Stimulated activated CD4-positive, alpha-beta T cell treated with anti-CD3 and anti-CD28 coated beads, Interleukin-1b, Interleukin-23, amount 100 ng/mL, for 1 hour (primary cell): ENCODE measurements around the gene TMEM204.

Source experiments
- DNase-seq, 2 donors: peaks; one replicate each; pipeline ENCODE4 v3.0.0-alpha.2; 2020; ENCODE audit warnings: low read depth in 2 of 2

The TMEM204 gene

DNA sequence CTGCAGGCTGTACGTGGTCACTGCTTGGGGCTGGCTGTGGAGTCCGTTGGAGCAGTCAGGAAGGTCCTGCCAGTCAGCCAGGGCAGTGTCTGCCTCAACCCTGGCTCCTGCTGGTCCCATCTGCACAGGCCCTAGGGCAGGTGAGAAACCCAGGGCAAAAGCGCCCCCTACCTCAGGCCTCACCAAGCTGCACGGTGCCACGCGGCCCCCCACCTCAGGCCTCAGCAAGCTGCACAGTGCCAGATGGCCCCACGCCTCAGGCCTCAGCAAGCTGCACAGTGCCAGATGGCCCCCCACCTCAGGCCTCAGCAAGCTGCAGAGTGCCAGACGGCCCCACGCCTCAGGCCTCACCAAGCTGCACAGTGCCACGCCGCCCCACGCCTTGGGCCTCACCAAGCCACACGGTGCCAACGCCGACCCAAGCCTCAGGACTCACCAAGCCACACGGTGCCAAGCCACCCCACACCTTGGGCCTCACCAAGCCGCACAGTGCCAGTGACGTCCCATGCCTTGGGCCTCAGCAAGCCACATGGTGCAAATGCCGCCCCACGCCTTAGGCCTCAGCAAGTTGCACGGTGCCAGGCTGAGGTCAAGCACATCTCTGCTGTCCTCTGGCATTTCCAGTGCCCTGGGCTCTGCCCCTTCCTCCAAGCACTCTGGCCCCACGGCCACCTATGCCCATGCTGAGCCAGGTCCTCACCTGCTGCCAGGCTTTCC lies 5.5 kb downstream of the TMEM204 start:
- DNase-seq, result no peak

DNA sequence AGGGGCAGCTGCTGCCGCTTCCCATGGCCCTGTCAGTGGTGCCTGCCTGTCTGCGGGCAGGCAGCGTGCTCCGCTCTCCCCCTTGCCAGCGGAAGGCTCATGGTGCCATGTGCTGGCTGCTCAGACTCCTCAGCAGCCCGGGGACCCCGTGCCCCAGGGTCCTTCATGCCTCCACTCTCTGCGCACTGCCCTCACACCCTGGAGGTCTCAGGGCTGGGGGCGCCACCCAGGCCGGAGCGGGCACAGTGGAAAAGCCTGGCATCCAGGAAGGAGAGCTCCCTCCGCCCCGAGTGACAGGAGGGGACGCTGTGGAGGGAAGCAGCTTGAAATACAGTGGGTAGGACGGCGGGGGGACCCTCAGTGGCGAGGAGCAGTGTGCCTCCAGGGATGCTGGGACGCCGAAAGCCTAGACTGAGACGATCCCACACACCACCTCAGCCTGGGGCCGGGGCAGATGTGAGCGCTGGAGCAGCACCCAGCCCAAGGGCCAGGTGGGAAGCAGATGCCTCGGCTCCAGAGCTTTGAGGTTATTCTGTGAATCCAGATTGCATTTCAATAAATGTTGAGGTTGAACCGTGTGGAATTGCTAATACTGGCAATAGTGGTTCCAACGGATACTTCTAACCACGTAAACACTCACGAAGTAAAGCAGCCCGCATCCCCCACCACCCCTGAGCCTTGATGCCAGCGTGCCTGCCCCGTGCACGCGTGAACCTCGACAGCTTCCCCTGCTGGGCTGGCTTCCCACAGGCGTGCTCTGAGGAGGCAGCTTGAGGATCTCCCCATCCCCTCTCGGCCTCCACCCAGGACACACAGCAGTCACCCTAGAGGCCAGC lies 6.5 kb downstream of the TMEM204 start:
- no peak for DNase-seq

DNA sequence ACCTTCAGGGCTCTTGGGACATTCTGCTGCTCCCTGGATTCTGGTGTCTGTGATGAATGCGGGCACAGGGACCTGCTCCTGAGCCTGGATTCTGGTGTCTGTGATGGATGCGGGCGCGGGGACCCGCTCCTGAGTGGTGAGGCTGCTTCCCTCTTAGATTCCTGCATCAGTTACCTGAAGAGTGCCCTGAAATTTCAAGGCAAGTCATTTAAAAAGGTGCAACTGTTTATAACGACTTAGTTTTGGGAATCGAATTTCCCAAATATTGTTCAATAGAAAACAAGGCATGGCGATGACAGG lies 7.0 kb downstream of the TMEM204 start:
- no peak for DNase-seq

DNA sequence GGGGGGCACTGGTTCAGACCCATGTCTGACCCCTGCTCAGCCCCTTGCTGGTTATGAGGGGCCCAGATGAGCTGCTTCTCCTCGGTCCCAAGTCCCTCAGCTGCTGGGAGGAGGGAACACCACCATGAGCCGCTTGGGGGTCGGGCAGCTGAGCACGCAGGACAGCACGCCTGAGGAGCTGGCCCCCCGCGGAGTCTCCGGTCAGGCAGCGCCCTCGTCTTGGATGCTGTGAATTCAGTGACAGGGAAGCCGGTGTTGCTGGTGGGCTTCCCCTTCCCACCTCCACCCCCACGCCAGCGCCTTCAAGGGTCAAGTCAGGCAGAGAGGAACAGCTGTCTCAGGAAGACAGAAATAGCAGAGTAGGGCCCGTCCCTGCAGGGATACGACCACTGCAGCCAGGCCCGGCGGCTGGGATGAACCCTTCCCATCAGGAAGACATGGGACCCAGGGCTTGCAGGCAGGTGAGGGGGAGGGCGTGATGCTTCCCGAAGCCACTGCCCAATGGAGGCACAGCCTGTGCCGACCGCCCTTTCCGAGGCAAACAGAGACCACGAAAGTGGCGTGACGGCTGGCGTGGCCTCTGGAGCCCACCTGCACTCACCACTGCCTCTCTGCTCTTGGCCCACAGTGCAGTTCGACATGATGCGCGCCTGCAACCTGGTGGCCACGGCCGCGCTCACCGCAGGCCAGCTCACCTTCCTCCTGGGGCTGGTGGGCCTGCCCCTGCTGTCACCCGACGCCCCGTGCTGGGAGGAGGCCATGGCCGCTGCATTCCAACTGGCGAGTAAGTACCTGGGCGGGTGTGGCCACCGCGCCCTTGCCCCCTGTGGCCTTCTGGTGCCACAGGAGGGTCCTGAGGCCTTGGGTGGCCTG lies 8.1 kb downstream of the TMEM204 start:
- DNase-seq, result no peak

DNA sequence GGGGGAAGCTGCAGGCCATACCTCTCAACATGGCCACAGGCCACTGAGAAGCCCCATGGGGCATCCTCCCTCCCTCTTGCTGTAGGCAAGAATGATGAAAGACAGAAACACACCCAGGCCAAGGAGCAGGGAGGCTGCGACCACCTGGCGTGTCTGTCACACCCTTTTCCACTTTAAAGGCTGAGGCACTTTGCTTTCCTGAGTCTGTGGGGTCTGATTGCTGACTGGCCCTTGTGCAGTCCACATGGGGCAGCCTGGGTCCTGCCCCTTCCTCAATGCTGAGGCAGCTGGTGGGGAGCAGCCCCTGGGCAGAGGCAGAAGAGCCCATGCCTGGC lies 8.7 kb downstream of the TMEM204 start:
- no peak for DNase-seq

DNA sequence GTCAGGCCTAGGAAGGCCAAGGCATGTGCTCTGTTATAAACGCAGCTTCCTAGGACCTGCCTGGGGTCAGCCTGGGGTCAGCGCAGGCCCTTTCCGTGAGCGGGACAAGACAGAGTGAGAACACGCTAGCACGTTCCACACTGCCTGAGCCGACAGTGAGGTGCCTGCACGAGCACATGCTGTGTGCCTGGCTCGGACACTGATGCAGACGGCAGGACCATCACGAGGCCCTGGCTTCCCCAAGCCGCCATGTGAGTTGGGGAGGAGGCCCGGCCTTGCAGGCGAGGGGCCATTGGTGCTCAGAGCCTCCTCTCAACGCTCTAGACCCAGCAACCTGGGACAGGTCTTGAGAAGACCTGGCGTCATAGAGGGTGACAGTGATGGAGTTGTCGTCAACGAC lies 9.1 kb downstream of the TMEM204 start:
- no peak for DNase-seq

DNA sequence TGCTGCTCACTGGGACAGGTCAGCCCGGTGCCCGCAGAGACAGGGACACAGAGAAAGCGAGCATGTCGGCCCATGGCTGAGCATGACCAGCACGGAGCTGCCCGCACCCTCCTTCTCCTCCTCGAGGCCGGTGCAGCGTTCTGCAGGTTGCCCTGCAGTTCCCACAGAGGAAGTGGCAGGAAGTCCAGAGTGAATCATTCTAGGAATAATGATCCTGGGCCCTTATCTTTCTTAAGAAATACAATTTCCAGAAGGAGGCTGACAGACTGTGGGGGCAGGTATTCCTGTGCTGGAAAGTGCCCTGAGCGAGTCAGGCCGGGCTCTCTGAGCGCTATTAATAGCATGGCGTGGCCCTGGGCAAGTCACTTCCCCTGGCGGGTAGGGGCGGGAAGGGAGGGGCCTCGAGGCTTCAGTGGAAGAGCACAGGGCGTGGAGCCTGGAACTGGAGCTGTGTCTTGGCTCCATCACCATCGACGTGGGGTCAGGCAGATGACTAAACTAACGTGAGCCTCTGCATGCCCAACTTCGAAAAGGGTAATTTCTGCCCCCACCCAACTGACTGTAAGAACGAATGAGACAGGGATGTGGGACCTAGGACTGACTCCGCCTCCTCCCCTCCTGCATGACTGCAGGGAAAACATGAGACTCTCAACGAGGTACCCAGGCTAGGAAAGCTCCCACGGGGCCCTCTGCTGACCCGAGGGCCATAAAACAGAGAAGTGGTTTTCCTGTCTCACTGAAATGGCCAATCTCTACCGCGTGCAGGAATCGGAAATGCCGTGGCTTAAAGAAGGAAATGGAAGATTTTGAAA lies 9.8 kb downstream of the TMEM204 start:
- no peak for DNase-seq

DNA sequence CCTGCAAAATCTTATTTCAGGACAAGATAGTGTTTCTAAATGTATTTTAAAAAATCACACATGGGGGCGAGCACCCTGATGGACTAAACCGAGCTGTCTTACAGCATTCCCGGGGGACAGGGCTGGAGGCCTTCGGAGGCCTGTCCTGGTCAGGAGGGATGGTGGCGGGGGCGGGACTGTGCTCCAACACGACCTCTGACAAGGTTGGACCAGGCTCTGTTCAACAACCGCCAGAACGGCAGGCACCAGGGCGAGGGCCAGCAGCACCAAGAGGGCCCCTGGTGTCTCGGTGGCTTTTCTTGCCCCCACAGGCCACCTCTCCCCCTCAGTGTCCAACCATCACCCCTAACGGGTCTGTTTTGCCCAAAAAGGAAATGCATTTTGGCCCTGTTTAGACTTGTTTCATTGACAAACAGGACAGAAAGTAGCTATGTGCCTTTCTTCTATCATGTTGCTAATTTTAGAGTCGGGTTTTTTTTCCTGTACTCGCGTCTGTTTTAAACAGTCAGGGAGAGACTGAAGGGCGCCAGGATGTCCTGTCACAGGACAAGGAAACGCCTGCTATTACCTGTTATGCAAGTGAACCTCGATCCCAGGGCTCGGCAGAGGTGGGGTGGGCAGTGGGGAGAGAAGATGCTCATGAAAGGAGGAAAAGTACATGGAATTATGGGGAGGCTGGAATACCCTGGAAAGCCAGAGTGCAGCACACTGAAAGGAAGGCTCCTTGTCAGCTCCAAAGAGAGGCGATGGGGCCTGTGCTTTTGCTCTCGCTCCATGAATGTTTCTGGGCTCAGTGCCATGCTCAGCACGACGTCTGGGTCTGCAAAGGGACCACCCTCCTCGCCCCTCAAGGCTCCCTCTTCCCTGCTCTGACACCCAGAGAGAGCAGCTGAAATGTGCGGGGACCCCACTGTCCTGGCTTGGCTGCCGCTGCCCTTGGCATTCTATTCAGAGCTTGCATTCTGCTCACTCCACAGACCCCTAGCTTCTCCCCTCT lies 11.9 kb downstream of the TMEM204 start:
- no peak for DNase-seq

DNA sequence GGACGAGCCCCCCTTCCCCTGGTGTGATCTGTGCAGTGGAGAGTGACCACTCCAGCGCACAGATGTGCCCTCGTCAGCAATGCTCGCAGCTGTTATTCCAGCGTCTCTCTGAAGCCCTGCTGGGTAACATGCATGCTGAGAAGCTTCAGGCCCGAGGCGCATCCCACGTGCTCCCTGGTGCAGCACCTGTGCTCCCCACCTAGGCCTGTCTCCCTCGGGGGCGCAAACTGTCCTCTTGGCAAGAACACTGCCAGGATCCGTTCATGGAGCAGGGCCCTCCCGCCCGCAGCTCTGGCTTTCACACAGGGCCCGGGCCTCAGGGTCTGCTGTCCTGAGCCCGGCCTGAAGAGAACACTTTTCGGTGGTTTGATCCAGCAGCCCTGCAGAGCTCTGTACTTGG lies 13.0 kb downstream of the TMEM204 start:
- no peak for DNase-seq

DNA sequence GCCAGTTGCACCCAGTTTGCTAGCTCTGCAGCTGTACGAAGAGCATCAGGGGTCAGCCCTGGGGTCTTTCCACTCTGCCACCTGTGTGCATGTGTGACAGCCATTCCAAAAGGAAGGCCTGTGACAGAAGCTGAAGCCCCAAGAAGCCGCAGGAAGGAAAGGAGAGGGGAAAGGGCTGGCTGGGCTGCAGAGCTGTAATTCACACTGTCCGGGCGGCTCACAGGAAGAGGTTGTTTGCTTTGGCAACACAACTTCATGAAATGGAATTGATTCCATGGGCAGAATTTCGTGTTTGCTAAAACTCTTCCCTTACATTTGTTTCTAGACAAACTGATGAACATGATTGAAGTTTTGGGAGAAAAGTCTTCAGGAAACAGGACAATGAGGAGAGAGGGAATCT lies 14.8 kb downstream of the TMEM204 start:
- DNase-seq, result no peak

DNA sequence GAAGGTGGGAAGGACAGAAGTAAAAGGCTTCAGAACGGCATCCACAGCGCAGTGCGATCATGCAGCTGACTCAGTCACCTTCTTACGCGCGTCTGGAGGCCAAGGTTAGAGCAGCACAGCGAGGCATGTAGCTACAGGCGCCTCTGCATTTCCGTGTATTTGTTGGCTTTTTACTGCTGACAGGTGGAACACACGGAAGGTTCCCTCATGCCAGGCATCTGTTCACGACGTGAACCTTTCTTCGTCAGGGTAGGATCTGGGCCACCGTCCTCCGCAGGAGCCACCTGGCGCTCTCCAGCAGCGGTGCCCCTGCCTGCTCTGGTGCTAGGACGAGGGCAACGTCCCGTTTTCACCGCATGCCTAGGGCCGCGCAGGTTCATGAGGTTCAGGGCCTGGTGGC lies 15.3 kb downstream of the TMEM204 start:
- no peak for DNase-seq

DNA sequence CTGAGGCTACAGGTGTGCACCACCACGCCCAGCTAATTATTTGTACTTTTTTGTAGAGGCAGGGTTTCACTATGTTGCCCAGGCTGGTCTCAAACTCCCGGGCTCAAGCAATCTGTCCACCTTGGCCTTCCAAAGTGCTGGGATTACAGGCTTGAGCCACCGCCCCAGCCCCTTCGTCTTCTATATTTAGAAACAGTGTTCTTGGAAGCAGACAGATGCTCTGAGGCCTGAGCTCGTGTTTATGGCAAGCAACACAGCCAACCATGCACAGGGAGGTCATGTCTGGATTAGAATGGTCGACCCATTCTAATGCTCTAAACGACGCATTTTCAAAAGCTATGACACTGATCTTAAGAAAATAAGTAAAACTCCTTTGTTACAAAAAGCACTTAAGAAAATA lies 16.6 kb downstream of the TMEM204 start:
- no peak for DNase-seq

DNA sequence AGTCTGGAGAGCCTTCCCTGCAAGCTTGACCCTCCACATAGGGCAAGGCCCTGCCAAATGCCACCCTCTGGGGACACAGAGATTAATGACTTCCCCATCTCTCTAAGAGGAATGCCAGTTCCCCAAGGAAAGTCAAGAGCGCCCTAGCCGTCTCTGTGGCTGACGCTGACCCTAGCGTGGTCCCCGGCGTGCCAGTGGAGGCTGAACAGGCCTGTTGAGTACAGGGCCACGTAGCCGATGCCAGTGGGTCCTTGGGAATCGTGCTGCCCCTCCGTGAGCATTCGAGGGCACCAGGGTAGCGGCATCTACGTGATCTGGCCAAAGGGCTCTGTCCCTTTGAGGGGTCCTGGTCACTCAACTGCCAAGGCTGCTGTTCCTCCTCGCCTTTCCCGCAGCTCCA lies 17.2 kb downstream of the TMEM204 start:
- no peak for DNase-seq

DNA sequence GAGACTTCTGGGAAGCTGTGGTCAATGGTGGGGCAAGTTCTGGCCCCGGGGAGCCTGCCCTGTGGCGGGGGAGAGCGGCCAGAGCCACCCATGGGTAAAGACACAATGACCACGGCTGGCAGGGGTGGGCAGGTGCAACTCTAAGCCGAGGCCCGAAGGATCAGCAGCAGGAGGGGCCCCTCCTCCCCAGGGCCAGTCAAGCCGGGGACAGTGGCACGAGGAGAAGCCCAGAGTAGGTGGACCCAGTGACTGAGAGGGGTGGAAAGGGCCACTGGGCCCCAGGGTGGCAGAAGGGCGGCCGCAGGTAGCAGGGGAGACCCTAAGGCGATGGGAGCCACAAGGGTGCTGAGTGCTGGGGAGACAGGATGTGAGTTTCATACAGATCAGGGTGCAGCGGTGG lies 17.7 kb downstream of the TMEM204 start:
- no peak for DNase-seq

DNA sequence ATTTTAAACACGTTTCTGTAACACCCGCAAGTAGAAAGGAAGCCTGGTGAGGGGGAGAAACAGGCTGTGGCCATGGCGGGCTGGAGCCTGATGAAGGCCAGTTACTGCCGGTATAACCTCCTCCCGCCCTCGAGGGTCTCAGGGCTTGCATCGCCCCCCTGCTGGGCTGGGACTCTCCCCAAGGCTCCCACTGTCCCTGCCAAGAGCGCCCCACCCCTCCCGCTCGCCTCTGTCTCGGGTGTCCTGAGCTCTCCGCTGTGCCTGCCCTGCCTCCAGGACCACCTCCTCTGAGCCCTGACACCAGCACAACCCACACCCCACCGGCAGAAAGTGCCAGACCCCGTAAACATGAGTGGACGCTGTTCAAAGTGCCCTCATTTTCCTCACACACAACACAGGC lies 18.7 kb downstream of the TMEM204 start:
- DNase-seq, result no peak

DNA sequence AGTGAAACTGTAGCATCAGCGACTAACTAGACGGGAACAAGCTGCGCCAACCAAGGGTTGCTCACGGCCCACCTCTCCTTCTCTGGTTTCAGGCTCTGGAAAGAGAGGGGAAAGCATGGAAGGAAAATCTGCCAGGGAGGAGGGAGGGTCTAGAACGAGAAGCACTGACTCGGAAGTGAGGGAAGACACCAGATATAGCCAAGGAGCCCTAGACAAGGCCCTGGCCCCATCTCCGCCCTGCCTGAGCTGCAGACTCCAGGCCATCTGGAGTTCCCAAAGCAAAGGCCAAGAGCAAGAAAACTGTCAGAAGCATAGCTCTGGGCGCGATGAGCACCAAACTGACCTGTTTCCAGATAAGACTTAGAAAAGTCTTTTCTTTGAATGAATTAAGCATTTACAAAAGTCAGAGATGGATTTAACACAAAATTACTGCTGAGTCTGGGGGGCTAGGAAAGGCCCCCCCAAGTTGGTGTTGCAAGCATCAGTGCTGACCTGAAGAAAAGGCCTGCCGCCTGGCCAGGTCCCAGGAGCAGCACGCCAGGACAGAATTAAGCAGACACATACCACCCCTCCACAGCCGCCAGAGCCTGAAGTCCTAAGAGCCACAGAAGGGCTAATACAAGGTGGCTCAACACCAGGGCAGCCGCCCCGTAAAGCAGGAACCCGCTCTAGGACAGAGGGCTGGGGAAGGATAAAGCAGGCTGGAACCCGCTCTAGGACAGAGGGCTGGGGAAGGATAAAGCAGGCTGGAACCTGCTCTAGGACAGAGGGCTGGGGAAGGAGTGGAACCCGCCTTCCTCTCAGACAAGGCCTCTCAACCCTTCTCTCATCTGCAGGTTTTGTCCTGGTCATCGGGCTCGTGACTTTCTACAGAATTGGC lies 20.7 kb downstream of the TMEM204 start:
- DNase-seq, result no peak

DNA sequence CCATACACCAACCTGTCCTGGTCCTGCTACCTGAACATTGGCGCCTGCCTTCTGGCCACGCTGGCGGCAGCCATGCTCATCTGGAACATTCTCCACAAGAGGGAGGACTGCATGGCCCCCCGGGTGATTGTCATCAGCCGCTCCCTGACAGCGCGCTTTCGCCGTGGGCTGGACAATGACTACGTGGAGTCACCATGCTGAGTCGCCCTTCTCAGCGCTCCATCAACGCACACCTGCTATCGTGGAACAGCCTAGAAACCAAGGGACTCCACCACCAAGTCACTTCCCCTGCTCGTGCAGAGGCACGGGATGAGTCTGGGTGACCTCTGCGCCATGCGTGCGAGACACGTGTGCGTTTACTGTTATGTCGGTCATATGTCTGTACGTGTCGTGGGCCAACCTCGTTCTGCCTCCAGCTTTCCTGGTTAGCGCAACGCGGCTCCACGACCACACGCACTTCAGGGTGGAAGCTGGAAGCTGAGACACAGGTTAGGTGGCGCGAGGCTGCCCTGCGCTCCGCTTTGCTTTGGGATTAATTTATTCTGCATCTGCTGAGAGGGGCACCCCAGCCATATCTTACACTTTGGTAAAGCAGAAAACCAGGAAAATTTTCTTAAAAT lies 21.5 kb downstream of the TMEM204 start:
- DNase-seq, result no peak

DNA sequence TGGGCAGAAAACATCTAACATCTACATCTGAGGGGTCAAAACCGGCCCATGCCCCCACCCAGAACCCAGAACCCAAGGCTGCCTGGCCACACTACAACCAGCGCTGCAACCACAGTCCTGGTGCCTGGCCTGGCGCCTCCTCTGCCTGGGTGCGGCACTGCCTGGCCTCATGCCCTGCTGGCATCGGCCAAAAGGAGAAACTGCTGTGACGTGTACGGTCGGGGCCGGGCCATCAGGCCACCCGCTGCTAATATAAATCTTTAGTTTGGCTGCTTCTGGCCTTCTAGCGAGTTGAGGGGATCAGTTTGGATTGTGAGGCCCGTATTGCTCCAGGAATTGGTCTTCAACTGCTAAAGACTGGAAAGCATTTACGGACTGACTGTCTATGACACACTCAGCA lies 22.8 kb downstream of the TMEM204 start:
- no peak for DNase-seq

DNA sequence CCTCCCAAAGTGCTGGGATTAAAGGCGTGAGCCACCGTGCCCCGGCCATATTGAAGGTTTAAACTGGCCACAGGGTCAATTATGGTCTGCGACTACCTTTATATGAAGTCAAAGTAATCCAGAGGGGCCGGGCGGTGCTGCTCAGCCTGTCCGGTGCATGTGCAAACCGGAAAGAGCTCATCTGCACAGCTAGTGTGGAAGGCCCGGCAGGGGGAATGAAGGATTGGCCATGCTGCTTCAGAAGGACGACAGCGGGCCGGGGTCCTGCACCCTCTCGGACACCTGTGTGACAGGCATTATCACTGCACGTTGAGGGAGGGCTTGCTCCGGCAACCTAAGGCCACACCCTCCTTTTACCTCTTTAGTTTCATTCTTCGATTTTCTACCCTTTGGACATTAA lies 23.6 kb downstream of the TMEM204 start:
- DNase-seq, result no peak
